ENCODE data around the gene SHC1. TPM values are rescaled to one million over a fixed set of nuclear protein-coding genes. Genes with fewer than 3 reads are reported as not detected.

SHC1 gene
- total RNA-seq, 1 experiment from 2014 or later: 265 TPM

DNA sequence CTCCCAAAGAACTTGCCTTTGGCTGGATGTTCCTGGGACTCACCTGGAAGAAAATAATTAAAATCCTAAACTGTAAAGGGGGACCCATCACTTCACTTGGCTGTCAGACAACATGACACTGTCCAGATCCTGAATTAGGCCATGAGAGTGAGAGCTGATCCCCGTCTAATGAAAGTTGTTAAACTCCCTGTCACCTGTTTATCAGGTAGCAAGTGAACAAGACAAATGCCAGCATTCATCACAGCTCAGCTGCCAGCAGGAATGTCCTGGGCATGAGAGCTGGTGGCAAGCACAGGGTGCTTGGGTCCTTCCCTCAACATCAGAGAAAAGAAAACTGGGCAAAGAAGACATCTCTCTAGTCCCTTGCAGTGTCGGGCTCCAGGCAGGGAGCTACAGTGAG is 57.8 kb downstream of the SHC1 start:
- in situ Hi-C loops (cut with HindIII; ENCODE audit: low sequenced_read_pairs): no loop called here
- no peak for DNase-seq (ENCODE audit: low spot score)

Other genes starting within 250 kb of the SHC1 start
- gene KCNN3, start 100.5 kb downstream of the SHC1 start, total RNA-seq (2014; rRNA removed; shearing (Covaris generic)): under 0.01 and 0.64 TPM in 2 replicates
- gene PMVK, start 34.0 kb downstream of the SHC1 start, total RNA-seq (2014; rRNA removed; shearing (Covaris generic)): 66.5 and 70.3 TPM in 2 replicates
- gene PBXIP1, start 14.6 kb downstream of the SHC1 start, total RNA-seq (2014; rRNA removed; shearing (Covaris generic)): 25.9 and 36.5 TPM in 2 replicates
- 16.9 and 24.2 TPM in 2 replicates for gene PYGO2, start 9.0 kb downstream of the SHC1 start, total RNA-seq (2014; rRNA removed; shearing (Covaris generic))
- 187 and 192 TPM in 2 replicates for gene CKS1B, start 3.9 kb upstream of the SHC1 start, total RNA-seq (2014; rRNA removed; shearing (Covaris generic))
- gene FLAD1, start 12.6 kb upstream of the SHC1 start, total RNA-seq (2014; rRNA removed; shearing (Covaris generic)): 39.9 and 49.4 TPM in 2 replicates
- 0.74 TPM in 1 of 2 replicates, not detected in the other for gene LENEP, start 22.8 kb upstream of the SHC1 start, total RNA-seq (2014; rRNA removed; shearing (Covaris generic))
- gene ZBTB7B, start 32.1 kb upstream of the SHC1 start, total RNA-seq (2014; rRNA removed; shearing (Covaris generic)): 30.6 and 33.0 TPM in 2 replicates
- gene DCST2, start 63.0 kb upstream of the SHC1 start, total RNA-seq (2014; rRNA removed; shearing (Covaris generic)): 0.31 TPM in 1 of 2 replicates, not detected in the other
- not detected in 2 replicates for gene DCST1, start 63.1 kb upstream of the SHC1 start, total RNA-seq (2014; rRNA removed; shearing (Covaris generic))
- gene ADAM15, start 80.6 kb upstream of the SHC1 start, total RNA-seq (2014; rRNA removed; shearing (Covaris generic)): 82.2 and 92.9 TPM in 2 replicates
- 14.0 and 26.2 TPM in 2 replicates for gene EFNA4, start 93.0 kb upstream of the SHC1 start, total RNA-seq (2014; rRNA removed; shearing (Covaris generic))
- 3.3 and 5.1 TPM in 2 replicates for gene EFNA3, start 108.1 kb upstream of the SHC1 start, total RNA-seq (2014; rRNA removed; shearing (Covaris generic))
- gene EFNA1, start 157.1 kb upstream of the SHC1 start, total RNA-seq (2014; rRNA removed; shearing (Covaris generic)): 2.8 and 5.3 TPM in 2 replicates
- 15.9 and 19.8 TPM in 2 replicates for gene SLC50A1, start 165.1 kb upstream of the SHC1 start, total RNA-seq (2014; rRNA removed; shearing (Covaris generic))
- 83.3 and 104 TPM in 2 replicates for gene DPM3, start 169.8 kb upstream of the SHC1 start, total RNA-seq (2014; rRNA removed; shearing (Covaris generic))
- gene KRTCAP2, start 202.6 kb upstream of the SHC1 start, total RNA-seq (2014; rRNA removed; shearing (Covaris generic)): 177 and 223 TPM in 2 replicates
- 0.14 and 0.37 TPM in 2 replicates for gene TRIM46, start 203.1 kb upstream of the SHC1 start, total RNA-seq (2014; rRNA removed; shearing (Covaris generic))
- gene THBS3, start 237.2 kb upstream of the SHC1 start, total RNA-seq (2014; rRNA removed; shearing (Covaris generic)): 75.4 and 79.8 TPM in 2 replicates
- gene MTX1, start 237.9 kb upstream of the SHC1 start, total RNA-seq (2014; rRNA removed; shearing (Covaris generic)): 125 and 126 TPM in 2 replicates